Epithelial cell of esophagus (primary cell): ENCODE measurements around the gene EXOC6B.

Source experiments
- DNase-seq: peaks from one replicate; pipeline ENCODE4 v3.0.0; 2010; ENCODE audit warnings: low read depth
- H3K4me3 ChIP-seq: 2 replicates; pipeline ENCODE4 v1.5.1; 2011; ENCODE audit warnings: mild to moderate bottlenecking, low read length, control low read depth
- TF ChIP-seq, protein P1 (sequence below): IDR thresholded peaks from 2 replicates; pipeline ENCODE4 v1.5.1; 2011; ENCODE audit warnings: low read depth, mild to moderate bottlenecking, low read length, control low read depth, inconsistent platforms; ENCODE audit not compliant: insufficient read depth; ENCODE audit errors: missing control alignments

EXOC6B gene

DNA sequence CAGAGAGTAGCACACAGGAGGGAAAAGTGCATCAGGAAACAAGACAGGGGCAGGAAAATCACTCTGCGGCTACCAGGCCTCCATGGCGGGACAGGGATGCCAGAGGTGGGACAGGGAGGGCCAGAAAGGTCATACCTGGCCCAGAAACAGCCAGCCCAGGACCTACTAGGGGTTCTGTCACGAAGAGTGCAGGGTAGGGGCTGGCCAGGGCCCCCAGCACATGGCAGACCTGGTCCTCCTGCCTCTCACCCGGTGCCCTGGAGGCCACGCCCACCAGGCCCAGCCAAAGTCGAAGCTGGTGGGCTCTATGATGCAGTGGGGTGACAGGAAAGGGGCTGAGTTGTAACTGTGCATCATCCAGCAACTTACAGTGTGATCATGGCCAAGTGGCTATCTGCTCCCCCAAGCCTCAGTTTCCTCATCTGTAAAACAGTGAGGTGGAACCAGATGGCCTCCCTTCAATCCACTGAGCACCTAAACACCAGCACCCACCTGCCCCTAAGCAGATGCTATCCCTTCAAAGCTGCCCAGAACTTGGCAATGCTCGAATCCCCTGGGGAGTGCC lies 688.8 kb downstream of the EXOC6B start:
- DNase-seq = no peak
- TF ChIP-seq, protein P1, sequence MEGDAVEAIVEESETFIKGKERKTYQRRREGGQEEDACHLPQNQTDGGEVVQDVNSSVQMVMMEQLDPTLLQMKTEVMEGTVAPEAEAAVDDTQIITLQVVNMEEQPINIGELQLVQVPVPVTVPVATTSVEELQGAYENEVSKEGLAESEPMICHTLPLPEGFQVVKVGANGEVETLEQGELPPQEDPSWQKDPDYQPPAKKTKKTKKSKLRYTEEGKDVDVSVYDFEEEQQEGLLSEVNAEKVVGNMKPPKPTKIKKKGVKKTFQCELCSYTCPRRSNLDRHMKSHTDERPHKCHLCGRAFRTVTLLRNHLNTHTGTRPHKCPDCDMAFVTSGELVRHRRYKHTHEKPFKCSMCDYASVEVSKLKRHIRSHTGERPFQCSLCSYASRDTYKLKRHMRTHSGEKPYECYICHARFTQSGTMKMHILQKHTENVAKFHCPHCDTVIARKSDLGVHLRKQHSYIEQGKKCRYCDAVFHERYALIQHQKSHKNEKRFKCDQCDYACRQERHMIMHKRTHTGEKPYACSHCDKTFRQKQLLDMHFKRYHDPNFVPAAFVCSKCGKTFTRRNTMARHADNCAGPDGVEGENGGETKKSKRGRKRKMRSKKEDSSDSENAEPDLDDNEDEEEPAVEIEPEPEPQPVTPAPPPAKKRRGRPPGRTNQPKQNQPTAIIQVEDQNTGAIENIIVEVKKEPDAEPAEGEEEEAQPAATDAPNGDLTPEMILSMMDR = no peak
- no peak overlapping the region for H3K4me3 ChIP-seq

DNA sequence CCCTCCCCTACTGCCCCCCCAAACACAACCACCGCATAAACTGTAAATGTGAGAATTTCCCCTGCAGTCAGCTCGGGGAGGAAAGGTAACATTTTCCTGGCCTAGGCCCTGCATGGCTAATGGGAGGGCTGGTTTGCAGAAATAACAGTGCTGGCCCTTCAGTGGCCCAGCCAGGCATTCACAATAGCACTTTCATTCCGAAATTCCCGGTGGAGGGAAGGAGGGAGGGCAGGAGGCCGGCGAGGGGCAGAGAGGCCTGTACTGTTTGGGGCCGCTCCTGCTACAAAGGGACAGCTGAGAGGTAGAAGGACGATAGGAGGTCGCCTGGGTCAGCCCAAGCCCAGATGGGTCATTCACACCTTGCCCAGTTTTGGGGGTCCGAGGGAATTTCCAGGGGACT lies 689.5 kb downstream of the EXOC6B start:
- DNase-seq = no peak
- H3K4me3 ChIP-seq = no peak overlapping the region
- TF ChIP-seq, protein P1 = no peak

DNA sequence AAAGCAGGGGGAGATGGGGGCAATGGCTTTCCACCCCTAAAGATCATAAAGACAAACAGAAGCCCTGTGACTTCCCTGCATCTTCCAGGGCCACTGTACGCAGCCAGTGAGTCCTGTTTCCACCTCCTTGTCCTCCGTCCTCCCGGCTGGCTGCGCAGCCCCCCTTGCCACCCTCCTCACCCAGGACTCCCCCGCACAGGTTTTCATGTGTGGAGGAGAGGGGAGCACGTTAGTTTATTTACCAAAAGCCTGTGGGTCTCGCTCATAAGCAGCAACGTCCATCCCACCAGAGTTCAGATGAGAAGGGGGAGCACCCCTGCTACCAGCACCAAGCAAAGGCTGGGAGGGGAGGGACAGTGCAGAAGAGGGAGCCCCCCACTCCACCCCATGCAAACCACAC lies 689.9 kb downstream of the EXOC6B start:
- no peak for DNase-seq
- TF ChIP-seq, protein P1 = no peak
- no peak overlapping the region for H3K4me3 ChIP-seq

DNA sequence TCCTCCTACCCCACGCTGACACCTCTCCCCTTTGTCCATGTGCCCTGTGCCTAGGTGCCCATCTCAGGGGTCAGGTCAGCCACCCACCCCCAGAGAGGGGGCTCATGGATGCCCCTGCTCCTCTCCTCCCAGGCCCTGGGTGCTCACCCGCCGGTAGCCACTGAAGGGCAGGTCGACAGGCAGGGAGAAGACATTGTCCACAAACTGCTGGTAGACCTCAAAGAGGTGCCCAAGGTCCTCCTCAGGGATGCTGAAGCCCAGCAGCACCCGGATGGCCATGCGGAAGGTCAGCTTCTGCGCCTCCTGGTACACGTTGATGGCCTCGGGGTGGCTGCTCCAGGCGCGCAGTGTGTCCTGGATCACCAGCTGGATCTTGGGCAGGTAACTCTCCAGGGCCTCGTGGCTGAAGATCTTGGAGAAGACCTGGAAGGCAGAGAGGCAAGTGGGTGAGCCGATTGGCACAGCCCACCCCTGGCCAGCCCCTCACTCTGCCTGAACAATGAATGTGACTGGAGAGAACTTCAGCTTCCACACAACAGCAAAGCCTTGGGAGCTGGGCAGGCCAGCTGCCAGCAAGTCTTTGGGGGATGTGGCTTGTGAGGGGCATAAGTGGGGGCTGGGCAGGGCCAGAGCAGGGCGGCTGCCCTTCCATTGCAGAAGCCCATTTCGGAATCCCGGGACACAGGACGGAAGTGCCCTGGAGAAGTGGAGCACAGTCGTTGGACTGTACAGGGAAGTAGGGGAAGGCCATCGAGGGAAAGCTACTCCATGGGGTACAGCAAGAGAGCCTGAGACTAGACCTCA lies 690.6 kb downstream of the EXOC6B start:
- TF ChIP-seq, protein P1 = no peak
- no peak for DNase-seq
- no peak overlapping the region for H3K4me3 ChIP-seq

DNA sequence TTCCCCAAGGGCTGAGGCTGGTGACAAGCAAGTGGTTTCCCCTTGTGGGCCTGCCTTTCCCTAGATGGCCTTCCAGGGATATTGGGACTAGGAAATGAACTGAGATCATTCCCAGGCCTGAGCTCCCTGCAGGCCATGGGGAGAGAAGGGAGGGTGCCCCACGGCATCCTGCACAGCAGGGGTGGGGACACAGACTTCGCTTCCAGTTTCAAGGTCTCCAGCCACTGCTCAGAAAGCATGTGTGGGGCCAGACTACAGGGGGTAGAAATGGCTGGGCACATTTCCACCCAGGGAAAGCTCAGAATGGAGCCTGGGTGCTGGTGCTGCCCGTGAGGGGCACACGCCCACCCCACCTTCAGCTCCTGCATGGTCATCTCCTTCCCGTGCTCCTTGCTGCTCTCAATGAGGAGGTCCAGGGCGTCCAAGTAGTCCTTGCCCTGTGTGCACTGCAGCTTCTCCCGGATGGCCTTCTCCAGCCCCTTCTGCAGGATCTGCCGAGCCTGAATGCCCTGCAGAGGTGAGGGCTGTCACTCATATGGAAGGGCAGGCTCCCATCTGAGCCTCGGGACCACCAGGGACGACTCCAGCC lies 691.3 kb downstream of the EXOC6B start:
- no peak for DNase-seq
- TF ChIP-seq, protein P1 = no peak

DNA sequence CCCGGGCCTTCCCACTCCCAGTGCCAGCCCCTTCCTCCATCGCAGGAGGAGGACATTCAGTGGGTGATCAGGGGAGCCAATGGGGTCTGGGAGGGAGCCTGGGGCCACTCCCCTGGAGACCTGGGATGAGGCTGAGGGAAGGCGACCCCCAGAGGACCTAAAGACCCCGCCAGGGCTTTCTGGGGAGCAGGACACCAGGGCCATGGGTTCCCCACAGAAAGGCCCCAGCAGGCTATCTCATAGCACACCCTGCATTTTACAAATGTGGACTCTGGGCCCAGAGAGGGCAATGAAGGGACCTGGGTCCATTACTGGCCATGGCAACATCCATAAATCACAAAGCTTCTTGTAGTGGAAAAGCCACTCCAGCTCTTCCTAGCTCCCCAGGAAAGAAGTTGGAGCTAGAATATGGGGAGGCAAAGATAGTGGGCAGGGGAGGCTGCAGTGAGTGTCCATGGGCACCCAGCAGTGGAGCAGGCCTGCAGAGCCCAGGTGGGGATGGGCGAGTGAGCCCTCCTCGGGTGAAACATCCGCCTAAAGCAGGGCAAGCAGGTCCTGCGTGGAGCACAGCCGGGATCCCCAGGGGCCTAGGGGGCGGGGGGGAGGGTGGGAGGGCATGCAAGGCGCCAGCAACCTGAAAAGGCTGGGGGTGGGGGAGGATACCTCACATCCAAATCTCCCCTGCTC lies 692.0 kb downstream of the EXOC6B start:
- TF ChIP-seq, protein P1 = no peak
- DNase-seq = no peak
- no peak overlapping the region for H3K4me3 ChIP-seq

More for the DNA sequence above, 691.3 kb downstream of the EXOC6B start:
- no peak overlapping the region for H3K4me3 ChIP-seq
